ENCODE measurements around the gene IFNW1.

The IFNW1 gene

DNA sequence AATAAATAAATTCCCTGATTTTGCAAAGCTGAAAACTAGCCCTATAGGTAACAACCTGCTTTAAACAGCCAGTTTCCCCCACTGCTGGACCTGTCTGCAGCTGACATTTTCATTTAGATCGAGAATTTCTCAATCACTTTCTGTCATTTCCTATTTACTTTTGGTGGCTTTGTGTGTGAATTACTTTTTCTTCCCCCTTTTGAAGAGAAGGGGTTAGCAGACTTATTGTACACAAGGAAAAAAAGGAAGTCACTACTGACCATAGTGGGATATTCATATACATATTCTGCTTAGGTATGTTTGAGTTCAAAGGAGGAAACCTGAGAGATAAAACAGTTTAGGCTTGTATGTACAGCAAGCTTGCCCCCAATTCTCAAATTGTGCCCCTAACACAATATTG, 36.8 kb downstream of the IFNW1 start:
- DNase-seq, result no peak

- DNase-seq, result no peak
These were observed 39.3 kb downstream of the IFNW1 start for GRCh38 chr9:21102305-21102704.

GRCh38 chr9:21097817-21098216, 43.8 kb downstream of the IFNW1 start:
- DNase-seq, result no peak

DNA sequence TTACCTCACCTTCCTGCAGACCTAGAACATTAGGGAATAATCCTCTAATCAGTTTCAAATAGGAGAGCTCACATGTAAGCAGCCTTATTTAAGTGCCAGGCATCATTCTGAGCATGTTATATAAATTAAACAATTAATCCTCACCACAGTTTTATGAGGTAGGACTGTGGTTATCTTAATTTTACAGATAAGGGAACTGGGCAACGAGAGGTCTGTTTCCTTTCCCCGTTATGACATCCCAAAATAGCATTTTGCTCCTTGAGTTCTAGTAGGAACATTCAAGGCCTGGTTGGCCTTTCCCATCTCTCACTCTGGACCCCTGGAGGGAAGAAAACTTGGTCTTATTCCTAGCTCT, 44.8 kb downstream of the IFNW1 start:
- no peak for DNase-seq

- no peak for DNase-seq
These were observed 45.3 kb downstream of the IFNW1 start for GRCh38 chr9:21096172-21096900.

DNA sequence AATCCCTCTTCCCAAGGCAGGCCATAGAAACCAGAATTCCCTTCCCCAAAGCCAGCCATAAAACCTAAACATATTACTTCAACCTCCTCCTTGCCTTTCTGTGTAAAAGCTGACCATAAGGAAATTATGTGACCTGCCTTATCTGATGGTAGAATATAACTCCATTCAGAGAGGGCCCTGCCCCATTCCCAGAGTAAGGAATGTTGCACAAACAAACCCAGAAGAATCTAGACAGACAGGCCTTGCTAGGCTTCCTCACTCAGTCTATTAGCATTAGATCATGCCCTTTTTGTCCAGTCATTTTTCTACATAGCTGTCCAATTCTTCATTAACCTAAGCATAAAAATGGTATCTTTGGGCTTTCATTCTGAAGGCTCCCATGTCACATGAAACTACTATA, 46.1 kb downstream of the IFNW1 start:
- DNase-seq, result no peak
